ENCODE results near the gene CDC5L.

DNA sequence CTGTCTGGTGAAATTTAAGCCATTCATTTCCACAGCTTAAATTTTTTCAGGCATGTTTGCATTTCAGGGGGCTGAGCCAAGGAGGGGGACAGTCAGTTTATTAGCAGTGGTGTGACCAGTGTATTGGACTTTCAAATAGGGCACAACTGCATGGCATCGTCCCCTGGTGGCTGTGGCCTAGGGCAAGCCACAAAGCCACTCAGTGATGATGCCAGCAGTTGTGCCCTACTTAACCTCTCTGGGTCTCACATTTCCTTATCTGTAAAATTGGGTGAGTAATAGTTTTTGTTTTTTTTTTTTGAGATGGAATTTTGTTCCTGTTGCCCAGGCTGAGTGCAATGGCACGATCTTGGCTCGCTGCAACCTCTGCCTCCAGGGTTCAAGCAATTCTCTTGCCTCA lies 48.0 kb downstream of the CDC5L start:
- TF ChIP-seq, protein P1, sequence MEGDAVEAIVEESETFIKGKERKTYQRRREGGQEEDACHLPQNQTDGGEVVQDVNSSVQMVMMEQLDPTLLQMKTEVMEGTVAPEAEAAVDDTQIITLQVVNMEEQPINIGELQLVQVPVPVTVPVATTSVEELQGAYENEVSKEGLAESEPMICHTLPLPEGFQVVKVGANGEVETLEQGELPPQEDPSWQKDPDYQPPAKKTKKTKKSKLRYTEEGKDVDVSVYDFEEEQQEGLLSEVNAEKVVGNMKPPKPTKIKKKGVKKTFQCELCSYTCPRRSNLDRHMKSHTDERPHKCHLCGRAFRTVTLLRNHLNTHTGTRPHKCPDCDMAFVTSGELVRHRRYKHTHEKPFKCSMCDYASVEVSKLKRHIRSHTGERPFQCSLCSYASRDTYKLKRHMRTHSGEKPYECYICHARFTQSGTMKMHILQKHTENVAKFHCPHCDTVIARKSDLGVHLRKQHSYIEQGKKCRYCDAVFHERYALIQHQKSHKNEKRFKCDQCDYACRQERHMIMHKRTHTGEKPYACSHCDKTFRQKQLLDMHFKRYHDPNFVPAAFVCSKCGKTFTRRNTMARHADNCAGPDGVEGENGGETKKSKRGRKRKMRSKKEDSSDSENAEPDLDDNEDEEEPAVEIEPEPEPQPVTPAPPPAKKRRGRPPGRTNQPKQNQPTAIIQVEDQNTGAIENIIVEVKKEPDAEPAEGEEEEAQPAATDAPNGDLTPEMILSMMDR (IDR thresholded peaks at IDR 0.05; ENCODE audit: borderline replicate concordance, extremely low read depth, low read length, poor library complexity, severe bottlenecking) = no peak
- TF ChIP-seq EZH2 (IDR thresholded peaks at IDR 0.05; ENCODE audit: borderline replicate concordance, low read depth, low read length, severe bottlenecking) = no peak

All from DND-41 (cell line).